HepG2 (cell line): ENCODE results near the gene SPAG7. TPM values are rescaled to one million over a fixed set of nuclear protein-coding genes. Genes with fewer than 3 reads are reported as not detected.

Experiments
- KLF13 ChIP-seq: sonication (generic); formaldehyde crosslinking; IDR thresholded peaks from 2 replicates; pipeline ENCODE4 v1.4.0; 2020; ENCODE audit warnings: mild to moderate bottlenecking, missing genetic modification reagents
- NFKB2 ChIP-seq: sonication (generic); formaldehyde crosslinking; IDR thresholded peaks from 2 replicates; pipeline ENCODE4 v1.4.0; 2020; ENCODE audit warnings: missing genetic modification reagents, borderline replicate concordance
- PLRG1 ChIP-seq: fragments of 450-650 bp; conservative IDR thresholded peaks from 2 replicates; pipeline ENCODE4 v1.6.1; 2016
- REPIN1 ChIP-seq: sonication (generic); formaldehyde crosslinking; IDR thresholded peaks from 2 replicates; pipeline ENCODE4 v1.8.0; 2022; ENCODE audit warnings: missing genetic modification reagents, low read depth, mild to moderate bottlenecking, borderline replicate concordance
- SMYD3 ChIP-seq: sonication (generic); formaldehyde crosslinking; IDR thresholded peaks from 2 replicates; pipeline ENCODE4 v1.8.1; 2023; ENCODE audit warnings: mild to moderate bottlenecking, missing genetic modification reagents
- SP1 ChIP-seq, 2 experiments: fragments of 450-650 bp in 1 of 2; sonication (generic) in 1 of 2; formaldehyde crosslinking in 1 of 2; IDR thresholded peaks; 2 replicates each; pipeline versions ENCODE4 v1.4.0 to v1.6.1; 2016 to 2020; ENCODE audit warnings: missing genetic modification reagents in 1 of 2
- SUZ12 ChIP-seq: fragments of 150-350 bp; IDR thresholded peaks from 2 replicates; pipeline ENCODE4 v1.6.1; 2014; ENCODE audit warnings: low read depth, low read length
- TCF7L2 ChIP-seq: IDR thresholded peaks from 2 replicates; pipeline ENCODE4 v1.6.1; 2011; ENCODE audit warnings: mild to moderate bottlenecking, low read depth, low read length, moderate library complexity
- ZNF143 ChIP-seq: sonication (generic); formaldehyde crosslinking; IDR thresholded peaks from 2 replicates; pipeline ENCODE4 v1.4.0; 2020; ENCODE audit warnings: missing genetic modification reagents
- ZNF30 ChIP-seq: sonication (generic); formaldehyde crosslinking; IDR thresholded peaks from 2 replicates; pipeline ENCODE4 v1.5.0; 2020; ENCODE audit warnings: mild to moderate bottlenecking, missing genetic modification reagents
- ZNF432 ChIP-seq: sonication (generic); formaldehyde crosslinking; IDR thresholded peaks from 2 replicates; pipeline ENCODE4 v1.5.0; 2020; ENCODE audit warnings: missing genetic modification reagents, mild to moderate bottlenecking, borderline replicate concordance
- ZNF549 ChIP-seq: sonication (generic); formaldehyde crosslinking; IDR thresholded peaks from 2 replicates; pipeline ENCODE4 v1.5.0; 2020; ENCODE audit warnings: missing genetic modification reagents
- ZNF562 ChIP-seq: sonication (generic); formaldehyde crosslinking; IDR thresholded peaks from 2 replicates; pipeline ENCODE4 v1.8.0; 2022; ENCODE audit warnings: missing genetic modification reagents, borderline replicate concordance
- ZNF737 ChIP-seq: sonication (generic); formaldehyde crosslinking; IDR thresholded peaks from 2 replicates; pipeline ENCODE4 v1.5.0; 2020; ENCODE audit warnings: missing genetic modification reagents, mild to moderate bottlenecking, borderline replicate concordance
- ZNF775 ChIP-seq: sonication (generic); formaldehyde crosslinking; IDR thresholded peaks from 2 replicates; pipeline ENCODE4 v1.4.0; 2020; ENCODE audit warnings: missing genetic modification reagents, mild to moderate bottlenecking, moderate library complexity, borderline replicate concordance
- polyA plus RNA-seq, 8 experiments: library from polyadenylated mRNA; depleted of rRNA in 3 of 8; stranded (reverse) in 7 of 8; unstranded in 1 of 8; fragments of >200 nt; fragmentation: Illumina TruSeq in 4 of 8; extraction: Trizol in 4 of 8; gene quantifications; 2 replicates each; pipeline versions ENCODE4 v1.2.1 to v1.2.3, GENCODE V29; 2011 to 2016; ENCODE audit warnings: low read depth in 4 of 8, missing spikeins in 1 of 8, mixed read lengths in 1 of 8; ENCODE audit not compliant: insufficient read depth in 1 of 8
- total RNA-seq, 5 experiments: library from RNA; depleted of rRNA; stranded (reverse); fragments of >200 nt; fragmentation: Illumina TruSeq; extraction: Trizol; gene quantifications; 2 replicates each; pipeline ENCODE4 v1.2.3, GENCODE V29; 2016; ENCODE audit warnings: low read depth in 1 of 5
- TF ChIP-seq, protein P1 (sequence below): IDR thresholded peaks from 2 replicates; pipeline ENCODE4 v1.6.1; 2018; ENCODE audit warnings: missing genetic modification reagents, mild to moderate bottlenecking, missing compliant biosample characterization
- TF ChIP-seq, protein P2 (sequence below): sonication (generic); formaldehyde crosslinking; IDR thresholded peaks from 2 replicates; pipeline ENCODE4 v1.9.0; 2021; ENCODE audit warnings: missing genetic modification reagents, mild to moderate bottlenecking, borderline replicate concordance
- TF ChIP-seq, protein P3 (sequence below): sonication (generic); formaldehyde crosslinking; IDR thresholded peaks from 2 replicates; pipeline ENCODE4 v1.5.0; 2020; ENCODE audit warnings: missing genetic modification reagents
- TF ChIP-seq, protein P4 (sequence below): sonication (generic); formaldehyde crosslinking; IDR thresholded peaks from 2 replicates; pipeline ENCODE4 v1.4.0; 2020; ENCODE audit warnings: missing genetic modification reagents, borderline replicate concordance
- TF ChIP-seq, protein P5 (sequence below): sonication (generic); formaldehyde crosslinking; IDR thresholded peaks from 2 replicates; pipeline ENCODE4 v1.4.0; 2020; ENCODE audit warnings: mild to moderate bottlenecking, missing genetic modification reagents

Gene SPAG7
- total and polyA plus RNA-seq, 2 of the 13 experiments (the other 11 are each of a cell fraction or from before 2014, with no cell fraction given) = 51.0 to 59.0 TPM

DNA sequence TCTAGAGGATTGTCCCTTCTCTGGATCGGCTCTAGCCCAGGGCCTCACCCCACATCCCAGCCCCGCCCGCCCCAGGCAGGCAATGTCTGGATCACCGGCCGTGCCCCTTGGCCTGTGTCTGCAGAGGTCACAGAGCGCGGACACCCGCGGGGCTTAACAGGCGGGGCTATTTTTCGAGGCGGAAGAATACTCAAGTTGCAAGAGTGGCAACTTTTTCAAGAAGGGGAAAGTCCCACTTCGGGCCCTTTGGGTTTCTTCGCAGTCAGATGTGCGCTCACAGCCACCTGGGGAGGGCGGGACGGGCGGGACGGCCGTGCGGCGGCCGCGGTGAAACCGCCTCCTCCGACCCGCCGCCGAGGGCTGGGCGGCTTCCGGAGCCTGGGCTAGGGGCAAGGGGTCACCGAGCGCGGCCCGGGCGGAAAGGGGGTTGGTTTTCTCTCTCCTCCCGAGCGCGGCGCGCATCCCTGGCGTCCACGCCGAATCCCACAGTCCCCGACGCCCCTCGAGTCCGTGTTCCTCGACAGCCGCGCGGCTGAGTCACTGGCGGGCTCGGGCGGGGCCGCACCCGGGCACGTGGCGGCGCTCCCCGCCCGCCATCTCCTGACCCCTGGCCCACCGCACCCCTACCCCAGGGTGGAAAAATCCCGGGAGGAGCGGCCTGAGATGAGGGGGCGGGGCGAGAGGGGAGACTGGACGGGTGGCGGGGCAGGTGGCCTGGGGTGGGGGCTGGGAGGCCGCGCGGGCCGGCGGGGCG lies 18.1 kb downstream of the SPAG7 start (continued):
- TF ChIP-seq ZNF562 (CRISPR knock-in tag) = no peak
- no peak for TF ChIP-seq TCF7L2
- no peak for TF ChIP-seq PLRG1
- TF ChIP-seq SP1 (IDR thresholded peaks at IDR 0.05) = no peak
- TF ChIP-seq SP1 (CRISPR knock-in tag; IDR thresholded peaks at IDR 0.05) = no peak
- TF ChIP-seq, protein P1, sequence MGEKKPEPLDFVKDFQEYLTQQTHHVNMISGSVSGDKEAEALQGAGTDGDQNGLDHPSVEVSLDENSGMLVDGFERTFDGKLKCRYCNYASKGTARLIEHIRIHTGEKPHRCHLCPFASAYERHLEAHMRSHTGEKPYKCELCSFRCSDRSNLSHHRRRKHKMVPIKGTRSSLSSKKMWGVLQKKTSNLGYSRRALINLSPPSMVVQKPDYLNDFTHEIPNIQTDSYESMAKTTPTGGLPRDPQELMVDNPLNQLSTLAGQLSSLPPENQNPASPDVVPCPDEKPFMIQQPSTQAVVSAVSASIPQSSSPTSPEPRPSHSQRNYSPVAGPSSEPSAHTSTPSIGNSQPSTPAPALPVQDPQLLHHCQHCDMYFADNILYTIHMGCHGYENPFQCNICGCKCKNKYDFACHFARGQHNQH (CRISPR knock-in tag) = 0 out of 2 replicates have a peak, but pooled peaks have one; percentile 14
- TF ChIP-seq, protein P2, sequence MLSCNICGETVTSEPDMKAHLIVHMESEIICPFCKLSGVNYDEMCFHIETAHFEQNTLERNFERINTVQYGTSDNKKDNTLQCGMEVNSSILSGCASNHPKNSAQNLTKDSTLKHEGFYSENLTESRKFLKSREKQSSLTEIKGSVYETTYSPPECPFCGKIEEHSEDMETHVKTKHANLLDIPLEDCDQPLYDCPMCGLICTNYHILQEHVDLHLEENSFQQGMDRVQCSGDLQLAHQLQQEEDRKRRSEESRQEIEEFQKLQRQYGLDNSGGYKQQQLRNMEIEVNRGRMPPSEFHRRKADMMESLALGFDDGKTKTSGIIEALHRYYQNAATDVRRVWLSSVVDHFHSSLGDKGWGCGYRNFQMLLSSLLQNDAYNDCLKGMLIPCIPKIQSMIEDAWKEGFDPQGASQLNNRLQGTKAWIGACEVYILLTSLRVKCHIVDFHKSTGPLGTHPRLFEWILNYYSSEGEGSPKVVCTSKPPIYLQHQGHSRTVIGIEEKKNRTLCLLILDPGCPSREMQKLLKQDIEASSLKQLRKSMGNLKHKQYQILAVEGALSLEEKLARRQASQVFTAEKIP (CRISPR knock-in tag) = no peak
- TF ChIP-seq NFKB2 (CRISPR knock-in tag) = peak; percentile 69
- TF ChIP-seq ZNF30 (CRISPR knock-in tag) = no peak
- no peak for TF ChIP-seq ZNF432 (CRISPR knock-in tag)
- TF ChIP-seq ZNF143 (CRISPR knock-in tag) = no peak
- no peak for TF ChIP-seq ZNF549 (CRISPR knock-in tag)
- no peak for TF ChIP-seq SUZ12
- no peak for TF ChIP-seq ZNF737 (CRISPR knock-in tag)
- 0 out of 2 replicates have a peak, but pooled peaks have one; percentile 10 for TF ChIP-seq REPIN1 (CRISPR knock-in tag)
- TF ChIP-seq KLF13 (CRISPR knock-in tag) = no peak
- TF ChIP-seq, protein P3, sequence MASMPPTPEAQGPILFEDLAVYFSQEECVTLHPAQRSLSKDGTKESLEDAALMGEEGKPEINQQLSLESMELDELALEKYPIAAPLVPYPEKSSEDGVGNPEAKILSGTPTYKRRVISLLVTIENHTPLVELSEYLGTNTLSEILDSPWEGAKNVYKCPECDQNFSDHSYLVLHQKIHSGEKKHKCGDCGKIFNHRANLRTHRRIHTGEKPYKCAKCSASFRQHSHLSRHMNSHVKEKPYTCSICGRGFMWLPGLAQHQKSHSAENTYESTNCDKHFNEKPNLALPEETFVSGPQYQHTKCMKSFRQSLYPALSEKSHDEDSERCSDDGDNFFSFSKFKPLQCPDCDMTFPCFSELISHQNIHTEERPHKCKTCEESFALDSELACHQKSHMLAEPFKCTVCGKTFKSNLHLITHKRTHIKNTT (CRISPR knock-in tag) = no peak
- TF ChIP-seq SMYD3 (CRISPR knock-in tag) = no peak
- TF ChIP-seq, protein P4, sequence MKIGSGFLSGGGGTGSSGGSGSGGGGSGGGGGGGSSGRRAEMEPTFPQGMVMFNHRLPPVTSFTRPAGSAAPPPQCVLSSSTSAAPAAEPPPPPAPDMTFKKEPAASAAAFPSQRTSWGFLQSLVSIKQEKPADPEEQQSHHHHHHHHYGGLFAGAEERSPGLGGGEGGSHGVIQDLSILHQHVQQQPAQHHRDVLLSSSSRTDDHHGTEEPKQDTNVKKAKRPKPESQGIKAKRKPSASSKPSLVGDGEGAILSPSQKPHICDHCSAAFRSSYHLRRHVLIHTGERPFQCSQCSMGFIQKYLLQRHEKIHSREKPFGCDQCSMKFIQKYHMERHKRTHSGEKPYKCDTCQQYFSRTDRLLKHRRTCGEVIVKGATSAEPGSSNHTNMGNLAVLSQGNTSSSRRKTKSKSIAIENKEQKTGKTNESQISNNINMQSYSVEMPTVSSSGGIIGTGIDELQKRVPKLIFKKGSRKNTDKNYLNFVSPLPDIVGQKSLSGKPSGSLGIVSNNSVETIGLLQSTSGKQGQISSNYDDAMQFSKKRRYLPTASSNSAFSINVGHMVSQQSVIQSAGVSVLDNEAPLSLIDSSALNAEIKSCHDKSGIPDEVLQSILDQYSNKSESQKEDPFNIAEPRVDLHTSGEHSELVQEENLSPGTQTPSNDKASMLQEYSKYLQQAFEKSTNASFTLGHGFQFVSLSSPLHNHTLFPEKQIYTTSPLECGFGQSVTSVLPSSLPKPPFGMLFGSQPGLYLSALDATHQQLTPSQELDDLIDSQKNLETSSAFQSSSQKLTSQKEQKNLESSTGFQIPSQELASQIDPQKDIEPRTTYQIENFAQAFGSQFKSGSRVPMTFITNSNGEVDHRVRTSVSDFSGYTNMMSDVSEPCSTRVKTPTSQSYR (CRISPR knock-in tag) = peak; percentile 66; the same call in 1 of the 2 replicates
- TF ChIP-seq, protein P5, sequence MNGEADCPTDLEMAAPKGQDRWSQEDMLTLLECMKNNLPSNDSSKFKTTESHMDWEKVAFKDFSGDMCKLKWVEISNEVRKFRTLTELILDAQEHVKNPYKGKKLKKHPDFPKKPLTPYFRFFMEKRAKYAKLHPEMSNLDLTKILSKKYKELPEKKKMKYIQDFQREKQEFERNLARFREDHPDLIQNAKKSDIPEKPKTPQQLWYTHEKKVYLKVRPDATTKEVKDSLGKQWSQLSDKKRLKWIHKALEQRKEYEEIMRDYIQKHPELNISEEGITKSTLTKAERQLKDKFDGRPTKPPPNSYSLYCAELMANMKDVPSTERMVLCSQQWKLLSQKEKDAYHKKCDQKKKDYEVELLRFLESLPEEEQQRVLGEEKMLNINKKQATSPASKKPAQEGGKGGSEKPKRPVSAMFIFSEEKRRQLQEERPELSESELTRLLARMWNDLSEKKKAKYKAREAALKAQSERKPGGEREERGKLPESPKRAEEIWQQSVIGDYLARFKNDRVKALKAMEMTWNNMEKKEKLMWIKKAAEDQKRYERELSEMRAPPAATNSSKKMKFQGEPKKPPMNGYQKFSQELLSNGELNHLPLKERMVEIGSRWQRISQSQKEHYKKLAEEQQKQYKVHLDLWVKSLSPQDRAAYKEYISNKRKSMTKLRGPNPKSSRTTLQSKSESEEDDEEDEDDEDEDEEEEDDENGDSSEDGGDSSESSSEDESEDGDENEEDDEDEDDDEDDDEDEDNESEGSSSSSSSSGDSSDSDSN (CRISPR knock-in tag) = peak; percentile 45; the same call in 1 of the 2 replicates
- TF ChIP-seq ZNF775 (CRISPR knock-in tag) = no peak
